ENCODE data around the gene PCDH9. TPM values are rescaled to one million over a fixed set of nuclear protein-coding genes. Genes with fewer than 3 reads are reported as not detected.

The PCDH9 gene
- total RNA-seq, 4 donors from 2014 or later = 0.64 to 1.1 (median 0.82) TPM

DNA sequence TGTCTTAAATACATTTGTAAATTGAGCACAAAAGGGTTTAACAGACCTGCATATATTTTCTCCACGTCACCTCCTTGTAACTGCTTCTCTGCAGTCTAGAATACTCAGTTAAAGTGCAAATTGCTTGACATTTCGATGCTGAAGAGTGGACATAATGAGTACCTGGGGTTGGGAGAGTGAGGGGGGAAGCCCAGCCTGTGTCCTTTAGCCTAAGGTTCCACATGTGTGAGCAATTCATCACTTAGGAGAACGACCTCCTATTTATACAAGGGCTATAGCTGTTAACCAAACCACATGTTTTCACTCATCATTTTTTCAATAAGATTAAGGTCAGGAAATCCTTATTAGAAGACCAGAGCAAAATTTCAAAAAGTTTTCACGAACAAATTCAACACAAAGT, 29.5 kb downstream of the PCDH9 start:
- H3K4me3 ChIP-seq = no peak overlapping the region
- no peaks in the 10 kb centered on the region for H3K36me3 ChIP-seq
- no peaks in the 10 kb centered on the region for H3K4me1 ChIP-seq
- TF ChIP-seq POLR2AphosphoS5 (IDR thresholded peaks at IDR 0.05) = no peak
- TF ChIP-seq, protein P1, sequence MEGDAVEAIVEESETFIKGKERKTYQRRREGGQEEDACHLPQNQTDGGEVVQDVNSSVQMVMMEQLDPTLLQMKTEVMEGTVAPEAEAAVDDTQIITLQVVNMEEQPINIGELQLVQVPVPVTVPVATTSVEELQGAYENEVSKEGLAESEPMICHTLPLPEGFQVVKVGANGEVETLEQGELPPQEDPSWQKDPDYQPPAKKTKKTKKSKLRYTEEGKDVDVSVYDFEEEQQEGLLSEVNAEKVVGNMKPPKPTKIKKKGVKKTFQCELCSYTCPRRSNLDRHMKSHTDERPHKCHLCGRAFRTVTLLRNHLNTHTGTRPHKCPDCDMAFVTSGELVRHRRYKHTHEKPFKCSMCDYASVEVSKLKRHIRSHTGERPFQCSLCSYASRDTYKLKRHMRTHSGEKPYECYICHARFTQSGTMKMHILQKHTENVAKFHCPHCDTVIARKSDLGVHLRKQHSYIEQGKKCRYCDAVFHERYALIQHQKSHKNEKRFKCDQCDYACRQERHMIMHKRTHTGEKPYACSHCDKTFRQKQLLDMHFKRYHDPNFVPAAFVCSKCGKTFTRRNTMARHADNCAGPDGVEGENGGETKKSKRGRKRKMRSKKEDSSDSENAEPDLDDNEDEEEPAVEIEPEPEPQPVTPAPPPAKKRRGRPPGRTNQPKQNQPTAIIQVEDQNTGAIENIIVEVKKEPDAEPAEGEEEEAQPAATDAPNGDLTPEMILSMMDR (IDR thresholded peaks at IDR 0.05) = no peak
- no peak for TF ChIP-seq EP300 (IDR thresholded peaks at IDR 0.05)
- TF ChIP-seq POLR2A (IDR thresholded peaks at IDR 0.05) = no peak
- no peaks in the 10 kb centered on the region for H3K9me3 ChIP-seq
- no peak for DNase-seq (ENCODE audit: low spot score in 2 of 2)
- H3K27me3 ChIP-seq = no peaks in the 10 kb centered on the region
- H3K27ac ChIP-seq = no peak overlapping the region
- WGBS = 58% methylated on average over 4 of the region's 4 CpGs

DNA sequence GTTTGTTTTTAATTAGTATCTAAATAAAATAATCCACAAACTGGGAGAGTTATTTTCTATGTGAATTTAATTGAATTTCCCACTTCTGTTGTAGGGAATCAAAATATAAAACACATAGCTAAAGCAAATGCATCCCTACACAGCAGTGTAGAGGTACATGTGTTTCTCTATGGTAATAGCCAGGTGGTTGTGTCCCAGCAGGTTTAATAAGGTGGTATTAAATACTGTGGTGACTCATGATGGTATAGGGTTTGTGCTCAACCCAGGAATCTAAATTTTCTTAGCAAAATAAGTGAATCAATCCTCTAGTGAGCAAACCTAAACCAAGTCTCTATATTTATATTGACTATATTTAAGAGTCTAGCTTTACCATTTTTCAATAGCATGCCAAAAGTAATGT, 30.0 kb downstream of the PCDH9 start:
- no peak for DNase-seq (ENCODE audit: low spot score in 2 of 2)
- Histone ChIP-seq H3K27ac (no peak overlapping the region), H3K9me3 (no peaks in the 10 kb centered on the region), H3K36me3 (no peaks in the 10 kb centered on the region), H3K4me3 (no peak overlapping the region), H3K4me1 (no peaks in the 10 kb centered on the region), H3K27me3 (no peaks in the 10 kb centered on the region)
- TF ChIP-seq EP300 (IDR thresholded peaks at IDR 0.05) (no peak), POLR2A (IDR thresholded peaks at IDR 0.05) (no peak), POLR2AphosphoS5 (IDR thresholded peaks at IDR 0.05) (no peak)
- TF ChIP-seq, protein P1 (IDR thresholded peaks at IDR 0.05) = no peak

DNA sequence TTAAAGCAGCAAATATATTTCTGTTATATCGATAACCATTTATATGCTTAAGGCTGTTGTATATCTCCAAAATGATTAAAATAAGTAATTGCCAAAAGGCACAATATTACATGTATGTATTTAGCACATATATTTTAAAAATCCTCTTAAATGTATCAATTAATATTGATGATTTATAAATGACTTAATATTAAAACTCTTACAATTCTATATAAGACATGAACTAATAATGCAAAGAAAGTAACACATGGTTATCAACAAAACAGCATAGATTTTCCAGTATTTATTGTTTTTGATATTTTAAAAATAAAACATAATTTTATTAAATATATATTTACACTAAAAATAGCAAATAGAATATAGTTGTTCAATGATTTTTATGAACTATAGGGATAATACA, 32.4 kb downstream of the PCDH9 start:
- 95% methylated on average over 1 of the region's 1 CpG for WGBS
- H3K27ac ChIP-seq = no peak overlapping the region
- no peak for DNase-seq (ENCODE audit: low spot score in 2 of 2)
- no peaks in the 10 kb centered on the region for H3K9me3 ChIP-seq
- H3K27me3 ChIP-seq = no peaks in the 10 kb centered on the region
- TF ChIP-seq POLR2AphosphoS5 (IDR thresholded peaks at IDR 0.05) (no peak), POLR2A (IDR thresholded peaks at IDR 0.05) (no peak), EP300 (IDR thresholded peaks at IDR 0.05) (no peak)
- TF ChIP-seq, protein P1 (IDR thresholded peaks at IDR 0.05) = no peak
- H3K4me1 ChIP-seq = no peaks in the 10 kb centered on the region
- no peak overlapping the region for H3K4me3 ChIP-seq
- H3K36me3 ChIP-seq = no peaks in the 10 kb centered on the region

DNA sequence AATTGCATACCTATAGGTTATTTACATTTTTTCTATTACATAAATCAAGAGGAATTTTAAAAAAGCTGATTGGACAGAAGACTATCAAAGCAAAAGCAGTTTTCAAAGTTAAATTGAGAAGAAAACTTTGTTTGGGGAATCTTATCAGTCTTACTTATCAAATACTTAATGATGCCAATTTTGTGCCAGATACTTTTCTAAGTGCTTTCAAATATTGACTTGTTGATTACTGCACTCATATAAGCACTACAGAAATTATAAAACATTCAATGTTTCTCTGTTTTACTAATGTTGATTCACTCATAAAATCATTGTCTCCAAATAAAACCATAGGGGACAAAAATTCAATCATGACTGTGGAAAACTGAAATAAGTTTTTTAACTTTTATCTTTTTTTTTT, 36.2 kb downstream of the PCDH9 start:
- Histone ChIP-seq H3K9me3 (no peaks in the 10 kb centered on the region), H3K27me3 (no peaks in the 10 kb centered on the region), H3K4me1 (no peaks in the 10 kb centered on the region), H3K4me3 (no peak overlapping the region), H3K27ac (no peak overlapping the region), H3K36me3 (no peaks in the 10 kb centered on the region)
- DNase-seq (ENCODE audit: low spot score in 2 of 2) = no peak
- TF ChIP-seq POLR2A (IDR thresholded peaks at IDR 0.05) = no peak
- no peak for TF ChIP-seq EP300 (IDR thresholded peaks at IDR 0.05)
- TF ChIP-seq, protein P1 (IDR thresholded peaks at IDR 0.05) = no peak
- TF ChIP-seq POLR2AphosphoS5 (IDR thresholded peaks at IDR 0.05) = no peak

DNA sequence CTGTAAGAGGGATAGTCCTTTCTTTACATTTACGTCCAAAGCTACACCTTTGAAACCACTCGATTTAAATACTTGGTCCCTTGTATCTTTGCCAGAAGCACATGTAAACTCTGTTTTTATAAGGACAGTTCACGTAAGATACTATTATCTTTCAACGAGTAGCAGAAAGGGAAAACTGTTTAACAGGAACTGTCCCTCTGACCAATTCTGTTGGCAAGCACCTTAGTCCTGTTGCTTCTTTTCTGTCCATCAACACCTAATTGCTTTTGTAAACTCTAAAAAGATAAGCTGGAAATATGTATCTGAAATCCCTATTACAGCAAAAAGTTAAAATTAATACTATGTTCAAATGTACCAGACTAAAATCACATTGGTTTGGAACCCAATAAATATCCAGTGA, 37.4 kb downstream of the PCDH9 start:
- Histone ChIP-seq H3K9me3 (no peaks in the 10 kb centered on the region), H3K27ac (no peak overlapping the region), H3K36me3 (no peaks in the 10 kb centered on the region), H3K27me3 (no peaks in the 10 kb centered on the region), H3K4me3 (no peak overlapping the region), H3K4me1 (no peaks in the 10 kb centered on the region)
- WGBS = 86% methylated on average over 4 of the region's 4 CpGs
- DNase-seq (ENCODE audit: low spot score in 2 of 2) = no peak
- TF ChIP-seq, protein P1 (IDR thresholded peaks at IDR 0.05) = no peak
- TF ChIP-seq POLR2A (IDR thresholded peaks at IDR 0.05) (no peak), EP300 (IDR thresholded peaks at IDR 0.05) (no peak), POLR2AphosphoS5 (IDR thresholded peaks at IDR 0.05) (no peak)

Data from suprapubic skin (tissue), 4 donors.